HepG2 (cell line): ENCODE results near the gene MAP3K3. TPM values are rescaled to one million over a fixed set of nuclear protein-coding genes. Genes with fewer than 3 reads are reported as not detected.

Experiments used
- JDP2 ChIP-seq: sonication (generic); formaldehyde crosslinking; IDR thresholded peaks from 2 replicates; pipeline ENCODE4 v1.8.1; 2022; ENCODE audit warnings: missing genetic modification reagents, borderline replicate concordance
- MXI1 ChIP-seq: IDR thresholded peaks from 3 replicates; pipeline ENCODE4 v1.6.1; 2012; ENCODE audit warnings: low read depth, low read length, inconsistent platforms, borderline replicate concordance
- PHF8 ChIP-seq: sonication (generic); formaldehyde crosslinking; IDR thresholded peaks from 2 replicates; pipeline ENCODE4 v1.5.0; 2020; ENCODE audit warnings: missing genetic modification reagents
- SP5 ChIP-seq: IDR thresholded peaks from 2 replicates; pipeline ENCODE4 v1.6.1; 2016; ENCODE audit warnings: low read depth, borderline replicate concordance
- TBX3 ChIP-seq: fragments of 450-650 bp; IDR thresholded peaks from 2 replicates; pipeline ENCODE4 v1.6.1; 2017; ENCODE audit warnings: antibody characterized with exemption, mild to moderate bottlenecking, inconsistent platforms, borderline replicate concordance
- TCF7 ChIP-seq: sonication (generic); IDR thresholded peaks from 2 replicates; pipeline ENCODE4 v1.6.1; 2016; ENCODE audit warnings: antibody characterized with exemption, low read depth
- TOE1 ChIP-seq: sonication (generic); formaldehyde crosslinking; IDR thresholded peaks from 2 replicates; pipeline ENCODE4 v1.4.0; 2020; ENCODE audit warnings: mild to moderate bottlenecking, missing genetic modification reagents
- ZNF280B ChIP-seq: sonication (generic); formaldehyde crosslinking; IDR thresholded peaks from 2 replicates; pipeline ENCODE4 v1.5.0; 2020; ENCODE audit warnings: missing genetic modification reagents, mild to moderate bottlenecking, borderline replicate concordance
- ZNF350 ChIP-seq: sonication (generic); formaldehyde crosslinking; IDR thresholded peaks from 2 replicates; pipeline ENCODE4 v1.4.0; 2020; ENCODE audit warnings: mild to moderate bottlenecking, low read depth, missing genetic modification reagents, borderline replicate concordance
- ZNF556 ChIP-seq: sonication (generic); formaldehyde crosslinking; IDR thresholded peaks from 2 replicates; pipeline ENCODE4 v1.4.0; 2020; ENCODE audit warnings: mild to moderate bottlenecking, missing genetic modification reagents, borderline replicate concordance
- ZNF646 ChIP-seq: sonication (generic); formaldehyde crosslinking; IDR thresholded peaks from 2 replicates; pipeline ENCODE4 v1.9.0; 2021; ENCODE audit warnings: mild to moderate bottlenecking, missing genetic modification reagents
- ZNF674 ChIP-seq: sonication (generic); formaldehyde crosslinking; IDR thresholded peaks from 2 replicates; pipeline ENCODE4 v1.5.0; 2020; ENCODE audit warnings: low read depth, mild to moderate bottlenecking, missing genetic modification reagents
- ZNF709 ChIP-seq: sonication (generic); formaldehyde crosslinking; IDR thresholded peaks from 2 replicates; pipeline ENCODE4 v1.5.0; 2020; ENCODE audit warnings: mild to moderate bottlenecking, missing genetic modification reagents
- polyA plus RNA-seq, 8 experiments: library from polyadenylated mRNA; depleted of rRNA in 3 of 8; stranded (reverse) in 7 of 8; unstranded in 1 of 8; fragments of >200 nt; fragmentation: Illumina TruSeq in 4 of 8; extraction: Trizol in 4 of 8; gene quantifications; 2 replicates each; pipeline versions ENCODE4 v1.2.1 to v1.2.3, GENCODE V29; 2011 to 2016; ENCODE audit warnings: low read depth in 4 of 8, missing spikeins in 1 of 8, mixed read lengths in 1 of 8; ENCODE audit not compliant: insufficient read depth in 1 of 8
- total RNA-seq, 5 experiments: library from RNA; depleted of rRNA; stranded (reverse); fragments of >200 nt; fragmentation: Illumina TruSeq; extraction: Trizol; gene quantifications; 2 replicates each; pipeline ENCODE4 v1.2.3, GENCODE V29; 2016; ENCODE audit warnings: low read depth in 1 of 5
- TF ChIP-seq, protein P1 (sequence below): sonication (generic); formaldehyde crosslinking; IDR thresholded peaks from 2 replicates; pipeline ENCODE4 v1.4.0; 2020; ENCODE audit warnings: missing genetic modification reagents, borderline replicate concordance

Gene MAP3K3
- total and polyA plus RNA-seq, 2 of the 13 experiments (the other 11 are each of a cell fraction or from before 2014, with no cell fraction given) = 17.7 to 21.8 TPM

GRCh38 chr17:63578027-63578768, 44.0 kb upstream of the MAP3K3 start (continued):
- TF ChIP-seq ZNF646 (CRISPR knock-in tag) (no peak; the same call in 1 of the 2 replicates), PHF8 (CRISPR knock-in tag) (peak; percentile 60), JDP2 (no peak), ZNF674 (CRISPR knock-in tag) (no peak), TCF7 (peak; percentile 48), ZNF350 (CRISPR knock-in tag) (peak; percentile 53; the same call in 1 of the 2 replicates), TBX3 (peak; percentile 99), ZNF556 (CRISPR knock-in tag) (peak; percentile 97; the same call in 1 of the 2 replicates), TOE1 (CRISPR knock-in tag) (peak; percentile 85; the same call in 1 of the 2 replicates), MXI1 (peak; percentile 57; the same call in 1 of the 3 replicates), ZNF709 (CRISPR knock-in tag) (peak; percentile 67; the same call in 1 of the 2 replicates), SP5 (CRISPR knock-in tag) (peak; percentile 72), ZNF280B (CRISPR knock-in tag) (no peak)
- TF ChIP-seq, protein P1, sequence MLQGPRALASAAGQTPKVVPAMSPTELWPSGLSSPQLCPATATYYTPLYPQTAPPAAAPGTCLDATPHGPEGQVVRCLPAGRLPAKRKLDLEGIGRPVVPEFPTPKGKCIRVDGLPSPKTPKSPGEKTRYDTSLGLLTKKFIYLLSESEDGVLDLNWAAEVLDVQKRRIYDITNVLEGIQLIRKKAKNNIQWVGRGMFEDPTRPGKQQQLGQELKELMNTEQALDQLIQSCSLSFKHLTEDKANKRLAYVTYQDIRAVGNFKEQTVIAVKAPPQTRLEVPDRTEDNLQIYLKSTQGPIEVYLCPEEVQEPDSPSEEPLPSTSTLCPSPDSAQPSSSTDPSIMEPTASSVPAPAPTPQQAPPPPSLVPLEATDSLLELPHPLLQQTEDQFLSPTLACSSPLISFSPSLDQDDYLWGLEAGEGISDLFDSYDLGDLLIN (CRISPR knock-in tag) = 0 out of 2 replicates have a peak, but pooled peaks have one; percentile 0
